ENCODE results near the gene MAP3K4. TPM values are rescaled to one million over a fixed set of nuclear protein-coding genes. Genes with fewer than 3 reads are reported as not detected.

The MAP3K4 gene
- total RNA-seq, 1 experiment from 2014 or later, result 54.3 TPM

GRCh38 chr6:161073930-161074329, 82.4 kb downstream of the MAP3K4 start:
- no peaks in the 10 kb centered on the region for H3K4me1 ChIP-seq (ENCODE audit: insufficient read depth, low read length)
- H3K27ac ChIP-seq (ENCODE audit: insufficient read length, low read depth, low read length), result no peak overlapping the region
- H3K23ac ChIP-seq (ENCODE audit: insufficient read length, low read depth, low read length), result no peak overlapping the region
- H2BK5ac ChIP-seq (ENCODE audit: insufficient read length, low read length), result no peak overlapping the region
- Mint-ChIP-seq H3K27me3 (ENCODE audit: low read depth) (no peaks in the 10 kb centered on the region), H3K4me3 (no peak overlapping the region), H3K9me3 (no peaks in the 10 kb centered on the region), H3K4me1 (peaks cover 3 to 4% of the 10 kb centered on the region in 2 experiments; a peak in 2 of 4 replicates), H3K27ac (peak overlapping the region in 1 of 3 experiments; percentile 10; a peak in 1 of 7 replicates), H3K36me3 (ENCODE audit: insufficient read depth in 1 of 3, low read depth in 3 of 3) (peaks cover 5 to 11% (median 9%) of the 10 kb centered on the region in 3 experiments; a peak in 6 of 7 replicates)
- H2BK120ac ChIP-seq (ENCODE audit: low read depth, low read length, poor library complexity, severe bottlenecking), result no peak overlapping the region
- H3K18ac ChIP-seq (ENCODE audit: insufficient read length, low read depth, low read length), result no peak overlapping the region
- no peaks in the 10 kb centered on the region for H4K20me1 ChIP-seq (ENCODE audit: control insufficient read depth, insufficient read depth, insufficient read length)
- DNase-seq, result no peak
- no peak overlapping the region for H3K9ac ChIP-seq (ENCODE audit: extremely low read depth, insufficient read length, low read length)
- no peak overlapping the region for H4K5ac ChIP-seq (ENCODE audit: insufficient read length, low read depth, low read length)
- H4K8ac ChIP-seq (replicated peaks; ENCODE audit: insufficient read length, low read depth, low read length), result no peak overlapping the region
- no peak overlapping the region for H4K91ac ChIP-seq (ENCODE audit: insufficient read length, low read depth, low read length)
- no peak overlapping the region for H2BK15ac ChIP-seq (ENCODE audit: low read depth, low read length)
- no peaks in the 10 kb centered on the region for H3K79me2 ChIP-seq (ENCODE audit: insufficient read depth, low read length)
- H2BK20ac ChIP-seq (ENCODE audit: low read depth, low read length, poor library complexity, severe bottlenecking), result no peak overlapping the region
- no peaks in the 10 kb centered on the region for H3K9me3 ChIP-seq (ENCODE audit: control insufficient read depth, low read depth, low read length)
- H3K23me2 ChIP-seq (ENCODE audit: insufficient read length, low read depth, low read length, poor library complexity, severe bottlenecking), result no peaks in the 10 kb centered on the region
- H2AK5ac ChIP-seq (ENCODE audit: insufficient read length, low read length), result no peak overlapping the region
- no peak overlapping the region for H3T11ph ChIP-seq (ENCODE audit: low read length)
- WGBS (ENCODE audit: extremely low coverage, insufficient read length, low lambda C conversion rate), result no CpG with 5 or more reads among the region's 5 CpGs
- H3K4ac ChIP-seq (ENCODE audit: low read depth, low read length), result no peak overlapping the region
- no peak overlapping the region for H2BK12ac ChIP-seq (ENCODE audit: insufficient read length, low read depth, low read length)
- no peak overlapping the region for H3K56ac ChIP-seq (ENCODE audit: insufficient read length, low read depth, low read length)
- no peak for TF ChIP-seq CTCF (conservative IDR thresholded peaks at IDR 0.05)
- no peak overlapping the region for H3K14ac ChIP-seq (ENCODE audit: insufficient read depth, low read length)
- H2AFZ ChIP-seq (ENCODE audit: low read length), result no peak overlapping the region
- no peaks in the 10 kb centered on the region for H3K27me3 ChIP-seq (ENCODE audit: insufficient read depth, low read length)
- no peaks in the 10 kb centered on the region for H3K79me1 ChIP-seq (ENCODE audit: insufficient read depth, low read depth, low read length, poor library complexity, severe bottlenecking)
- H3K4me2 ChIP-seq (ENCODE audit: insufficient read depth, insufficient read length, low read length), result no peak overlapping the region
